Activated CD4-positive, alpha-beta memory T cell treated with anti-CD3 and anti-CD28 coated beads, Interleukin-2, amount 10 ng/mL, durations not matched to agents 7 days and 5 days (primary cell): ENCODE measurements around the gene ALPL. TPM values are rescaled to one million over a fixed set of nuclear protein-coding genes. Genes with fewer than 3 reads are reported as not detected.

Experiments used
- CTCF ChIA-PET: fragments of 350-600 bp; sonication (Branson Sonifier 250); formaldehyde crosslinking; loops from one replicate; lab custom pipeline; 2021; ENCODE audit warnings: antibody characterized with exemption, inconsistent platforms; lab: Charles Lee
- POLR2A ChIA-PET: fragments of 350-600 bp; sonication (Branson Sonifier 250); formaldehyde crosslinking; loops from one replicate; lab custom pipeline; 2021; ENCODE audit warnings: antibody characterized with exemption; lab: Charles Lee
- DNase-seq: peaks from one replicate; pipeline ENCODE4 v3.0.0-alpha.2; 2020
- H3K27ac Mint-ChIP-seq: one replicate; pipeline ENCODE4 v1.8.0; 2021; ENCODE audit warnings: mild to moderate bottlenecking, mixed read lengths
- H3K27me3 Mint-ChIP-seq: one replicate; pipeline ENCODE4 v1.8.0; 2021; ENCODE audit warnings: mixed read lengths
- H3K36me3 Mint-ChIP-seq: one replicate; pipeline ENCODE4 v1.8.0; 2021; ENCODE audit warnings: low read depth, mixed read lengths
- H3K4me1 Mint-ChIP-seq: one replicate; pipeline ENCODE4 v1.8.0; 2021; ENCODE audit warnings: mixed read lengths
- H3K4me3 Mint-ChIP-seq: one replicate; pipeline ENCODE4 v1.8.0; 2021; ENCODE audit warnings: mild to moderate bottlenecking, mixed read lengths
- H3K9me3 Mint-ChIP-seq: one replicate; pipeline ENCODE4 v1.8.0; 2021; ENCODE audit warnings: mixed read lengths
- total RNA-seq, 2 experiments: library from RNA; stranded (reverse); gene quantifications; one replicate each; pipeline ENCODE4 v1.2.3, GENCODE V29; 2021

The ALPL gene
- total RNA-seq, 2 experiments from 2014 or later, result not detected

DNA sequence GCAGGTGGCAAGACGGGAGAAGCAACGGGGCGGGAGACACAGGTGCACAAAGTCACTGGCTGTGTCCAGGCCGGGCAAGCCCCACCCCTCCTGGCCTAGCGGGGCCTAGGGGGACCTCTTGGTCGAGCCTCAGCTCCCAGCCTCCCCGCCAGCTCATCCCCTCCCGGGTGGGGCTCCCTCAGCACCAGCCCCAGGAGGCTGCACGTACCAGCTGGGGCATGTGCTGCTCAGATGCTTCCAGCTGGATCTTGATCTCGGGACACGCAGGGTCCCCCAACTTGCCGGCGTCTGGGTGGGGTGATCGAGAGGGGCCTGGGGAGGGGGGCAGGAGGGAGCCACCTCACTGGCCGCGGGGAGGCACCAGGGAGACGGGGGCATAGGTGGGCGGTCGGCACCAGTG is 88.5 kb downstream of the ALPL start:
- H3K4me1 Mint-ChIP-seq, result no peaks in the 10 kb centered on the region
- no peak overlapping the region for H3K27ac Mint-ChIP-seq
- no peaks in the 10 kb centered on the region for H3K9me3 Mint-ChIP-seq
- DNase-seq, result no peak
- H3K36me3 Mint-ChIP-seq, result no peaks in the 10 kb centered on the region
- no peaks in the 10 kb centered on the region for H3K27me3 Mint-ChIP-seq
- ChIA-PET POLR2A (no interaction called here), CTCF (no interaction called here)
- H3K4me3 Mint-ChIP-seq, result no peak overlapping the region

DNA sequence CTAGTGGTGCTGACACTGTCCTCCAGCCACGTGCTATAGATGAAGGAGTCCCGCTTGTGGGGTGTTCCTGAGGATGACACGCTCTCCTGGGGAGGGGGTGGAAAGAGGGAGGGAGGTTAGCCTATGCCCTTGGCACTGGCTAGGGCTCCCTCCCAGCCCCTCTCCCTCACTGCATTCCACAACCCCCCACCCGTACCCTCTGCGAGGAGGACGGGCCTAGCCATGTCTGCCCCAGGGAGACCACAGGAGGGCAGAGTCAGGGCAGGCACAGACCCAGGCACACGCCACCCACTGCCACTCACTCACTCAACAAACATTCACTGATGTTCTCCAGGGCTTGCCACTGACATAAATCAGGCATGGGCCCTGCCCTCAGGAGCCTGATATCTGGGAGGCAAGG is 89.2 kb downstream of the ALPL start:
- no peak for DNase-seq
- no peak overlapping the region for H3K27ac Mint-ChIP-seq
- POLR2A ChIA-PET, result no interaction called here
- H3K4me1 Mint-ChIP-seq, result no peaks in the 10 kb centered on the region
- H3K27me3 Mint-ChIP-seq, result no peaks in the 10 kb centered on the region
- CTCF ChIA-PET, result no interaction called here
- H3K9me3 Mint-ChIP-seq, result no peaks in the 10 kb centered on the region
- no peaks in the 10 kb centered on the region for H3K36me3 Mint-ChIP-seq
- no peak overlapping the region for H3K4me3 Mint-ChIP-seq

DNA sequence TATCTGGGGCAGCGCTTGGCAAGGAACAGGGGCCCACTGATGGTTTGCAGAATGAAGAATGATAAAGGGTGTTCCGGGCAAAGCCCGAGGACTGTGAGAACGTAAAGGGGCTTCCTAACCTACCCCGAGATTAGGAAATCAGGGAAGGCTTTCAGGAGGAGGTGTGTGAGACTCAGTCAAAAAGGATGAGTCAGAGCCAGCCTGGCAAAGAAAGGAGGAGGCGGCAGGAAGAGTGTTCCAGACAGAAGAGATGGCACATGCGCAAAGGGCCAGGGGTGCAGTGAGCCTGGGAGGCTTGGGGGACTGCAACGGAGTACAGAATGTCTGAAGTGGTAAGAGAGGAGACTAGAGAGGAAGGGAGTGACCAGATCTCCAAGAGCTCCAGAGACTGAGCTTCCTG is 89.7 kb downstream of the ALPL start:
- Mint-ChIP-seq H3K27ac (no peak overlapping the region), H3K4me1 (no peaks in the 10 kb centered on the region), H3K27me3 (no peaks in the 10 kb centered on the region), H3K4me3 (no peak overlapping the region), H3K9me3 (no peaks in the 10 kb centered on the region), H3K36me3 (no peaks in the 10 kb centered on the region)
- ChIA-PET POLR2A (no interaction called here), CTCF (no interaction called here)
- no peak for DNase-seq

DNA sequence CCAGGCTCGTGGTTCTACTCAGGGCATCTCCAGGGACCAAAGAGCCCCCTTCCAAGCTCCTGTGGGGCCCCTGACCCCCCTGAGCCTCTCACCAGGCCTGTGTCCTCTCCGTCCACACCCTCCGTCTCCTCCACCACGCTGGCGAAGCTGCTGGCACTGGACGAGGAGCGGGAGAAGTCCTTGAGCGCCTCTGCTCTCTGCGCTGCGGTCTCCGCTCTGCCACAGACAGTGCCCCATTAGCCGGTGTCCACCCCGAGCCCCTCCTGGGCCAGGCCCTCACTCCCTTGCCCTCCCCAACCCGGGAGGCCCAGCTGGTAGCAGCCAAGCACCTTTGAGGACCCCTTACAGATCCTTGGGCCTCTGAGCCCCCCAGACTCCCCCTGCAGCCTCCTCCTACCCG is 90.2 kb downstream of the ALPL start:
- Mint-ChIP-seq H3K4me3 (no peak overlapping the region), H3K27ac (no peak overlapping the region), H3K4me1 (no peaks in the 10 kb centered on the region), H3K36me3 (no peaks in the 10 kb centered on the region), H3K27me3 (no peaks in the 10 kb centered on the region), H3K9me3 (no peaks in the 10 kb centered on the region)
- CTCF ChIA-PET, result no interaction called here
- POLR2A ChIA-PET, result no interaction called here
- DNase-seq, result no peak

DNA sequence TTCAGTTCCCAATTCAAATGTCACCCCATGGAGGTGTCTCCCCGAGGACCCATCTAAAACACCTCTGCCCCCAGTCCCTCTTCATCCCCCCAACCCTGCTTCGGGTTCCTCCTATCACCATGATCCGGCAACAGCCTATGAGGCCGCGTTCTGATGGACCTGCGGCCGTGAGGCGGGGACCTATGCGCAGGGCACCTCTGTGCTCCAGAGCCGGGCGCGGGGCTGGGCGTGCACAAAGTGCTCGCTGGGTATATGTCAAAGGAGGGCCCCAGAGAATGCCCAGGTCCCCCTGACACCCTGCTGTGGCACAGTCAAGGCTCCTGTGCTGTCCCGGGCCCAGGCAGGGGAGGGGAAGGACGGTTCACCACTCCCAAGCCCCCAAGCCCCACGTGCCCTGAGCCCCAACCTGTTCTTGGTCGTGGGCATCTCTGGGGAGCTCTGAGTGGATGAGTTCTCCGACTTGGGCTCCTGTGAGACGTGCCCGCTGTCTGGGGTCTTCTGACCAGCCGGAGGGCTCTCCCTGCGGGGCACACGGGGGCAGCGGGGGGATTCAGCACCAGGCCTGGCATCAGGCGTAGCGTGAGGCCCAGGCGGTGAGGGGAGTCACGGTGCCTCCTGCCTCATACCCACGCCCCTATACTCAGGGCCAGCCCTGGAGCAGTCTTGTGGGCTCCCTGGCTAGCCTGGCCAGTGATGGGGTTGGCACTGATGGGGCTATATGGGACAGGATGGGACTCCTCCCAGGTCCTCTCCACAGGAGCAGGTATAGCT is 92.2 kb downstream of the ALPL start:
- ChIA-PET CTCF (no interaction called here), POLR2A (no interaction called here)
- DNase-seq, result no peak
- no peaks in the 10 kb centered on the region for H3K9me3 Mint-ChIP-seq
- no peaks in the 10 kb centered on the region for H3K27me3 Mint-ChIP-seq
- no peak overlapping the region for H3K4me3 Mint-ChIP-seq
- H3K27ac Mint-ChIP-seq, result no peak overlapping the region
- no peaks in the 10 kb centered on the region for H3K4me1 Mint-ChIP-seq
- H3K36me3 Mint-ChIP-seq, result no peaks in the 10 kb centered on the region

DNA sequence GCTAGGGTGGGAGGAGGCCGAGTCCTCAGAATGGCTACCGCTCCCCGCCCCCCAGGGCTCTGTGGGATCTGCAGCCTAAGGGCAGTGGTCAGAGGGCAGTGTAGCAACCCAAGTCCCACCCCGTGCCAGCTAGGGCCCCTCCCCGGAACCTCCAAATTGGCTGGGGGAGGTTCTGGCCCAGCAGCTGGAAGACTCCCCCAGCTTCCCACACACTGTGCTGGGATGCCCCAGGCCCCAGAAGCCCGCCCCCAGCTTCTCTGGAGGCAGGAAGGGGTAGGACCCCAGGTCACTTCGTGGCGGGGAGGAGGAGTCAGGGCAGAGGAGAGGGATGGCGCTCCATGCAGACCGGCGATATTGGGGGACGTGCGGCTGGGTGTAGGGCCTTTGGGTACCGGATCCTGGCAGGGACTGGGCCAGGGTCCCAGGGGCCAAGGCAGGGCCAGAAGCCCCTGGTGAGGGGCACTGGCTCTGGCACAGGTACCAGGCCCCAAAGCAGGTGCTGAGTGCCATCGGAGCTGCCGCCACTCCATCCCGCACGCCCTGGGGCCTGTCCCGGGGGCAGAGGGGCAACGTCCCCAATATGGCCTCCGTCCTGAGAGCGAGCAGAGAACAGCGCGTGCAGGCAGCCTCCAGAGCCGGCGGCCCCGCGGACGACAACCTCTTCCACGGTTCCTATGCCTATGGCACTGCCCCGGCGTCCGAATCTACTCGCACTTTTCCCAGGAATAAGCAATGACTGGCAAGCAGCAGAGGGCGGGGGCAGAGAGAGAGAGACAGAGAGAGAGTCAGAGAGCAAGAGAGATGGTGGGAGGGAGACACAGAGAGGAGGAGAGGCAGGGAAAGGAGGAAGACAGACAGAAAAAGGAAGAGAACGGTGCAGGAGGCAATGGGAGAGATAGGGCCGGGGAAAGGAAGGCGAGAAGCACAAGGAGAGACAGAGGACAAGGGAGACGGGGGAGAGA is 94.2 kb downstream of the ALPL start:
- Mint-ChIP-seq H3K4me3 (no peak overlapping the region), H3K36me3 (no peaks in the 10 kb centered on the region), H3K27me3 (no peaks in the 10 kb centered on the region), H3K9me3 (no peaks in the 10 kb centered on the region), H3K4me1 (peaks cover 9% of the 10 kb centered on the region), H3K27ac (no peak overlapping the region)
- DNase-seq, result no peak
- POLR2A ChIA-PET, result no interaction called here
- CTCF ChIA-PET, result no interaction called here

DNA sequence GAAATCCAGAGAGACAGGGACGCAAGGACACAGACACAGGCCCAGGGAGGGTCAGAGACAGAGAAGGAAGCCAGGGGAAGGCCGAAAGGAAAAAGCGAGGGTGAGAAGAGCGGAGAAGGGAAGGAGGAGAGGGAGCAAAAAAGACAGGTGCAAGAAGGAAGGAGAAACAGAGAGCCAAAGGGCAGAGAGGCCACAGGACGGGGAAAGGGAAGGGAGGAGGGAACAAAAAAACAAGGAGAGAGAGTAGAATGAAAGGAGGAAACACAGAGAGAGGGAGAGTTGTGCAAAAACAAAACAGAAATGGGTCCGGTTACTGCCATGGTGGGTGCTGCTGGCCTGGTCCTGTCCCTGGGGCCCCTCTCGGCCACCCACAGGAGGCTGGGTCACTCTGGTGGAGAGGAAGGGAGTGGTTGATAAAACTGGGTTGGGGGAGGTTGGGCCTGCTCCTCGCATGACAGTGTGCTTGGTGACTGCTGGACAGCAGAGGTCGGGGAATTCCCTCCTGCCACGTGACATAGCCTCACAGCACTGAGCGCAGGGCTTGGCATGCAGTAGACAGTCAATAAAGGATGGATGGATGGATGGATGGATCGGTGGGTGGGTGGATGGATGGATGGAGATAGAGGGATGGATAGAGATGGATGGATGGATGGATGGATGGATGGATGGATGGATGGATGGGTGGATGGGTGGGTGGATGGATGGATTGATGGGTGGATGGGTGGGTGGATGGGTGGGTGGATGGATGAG is 95.2 kb downstream of the ALPL start:
- ChIA-PET CTCF (no interaction called here), POLR2A (no interaction called here)
- no peak overlapping the region for H3K27ac Mint-ChIP-seq
- DNase-seq, result no peak
- H3K4me3 Mint-ChIP-seq, result no peak overlapping the region
- no peaks in the 10 kb centered on the region for H3K36me3 Mint-ChIP-seq
- peaks cover 9% of the 10 kb centered on the region for H3K4me1 Mint-ChIP-seq
- no peaks in the 10 kb centered on the region for H3K9me3 Mint-ChIP-seq
- no peaks in the 10 kb centered on the region for H3K27me3 Mint-ChIP-seq

DNA sequence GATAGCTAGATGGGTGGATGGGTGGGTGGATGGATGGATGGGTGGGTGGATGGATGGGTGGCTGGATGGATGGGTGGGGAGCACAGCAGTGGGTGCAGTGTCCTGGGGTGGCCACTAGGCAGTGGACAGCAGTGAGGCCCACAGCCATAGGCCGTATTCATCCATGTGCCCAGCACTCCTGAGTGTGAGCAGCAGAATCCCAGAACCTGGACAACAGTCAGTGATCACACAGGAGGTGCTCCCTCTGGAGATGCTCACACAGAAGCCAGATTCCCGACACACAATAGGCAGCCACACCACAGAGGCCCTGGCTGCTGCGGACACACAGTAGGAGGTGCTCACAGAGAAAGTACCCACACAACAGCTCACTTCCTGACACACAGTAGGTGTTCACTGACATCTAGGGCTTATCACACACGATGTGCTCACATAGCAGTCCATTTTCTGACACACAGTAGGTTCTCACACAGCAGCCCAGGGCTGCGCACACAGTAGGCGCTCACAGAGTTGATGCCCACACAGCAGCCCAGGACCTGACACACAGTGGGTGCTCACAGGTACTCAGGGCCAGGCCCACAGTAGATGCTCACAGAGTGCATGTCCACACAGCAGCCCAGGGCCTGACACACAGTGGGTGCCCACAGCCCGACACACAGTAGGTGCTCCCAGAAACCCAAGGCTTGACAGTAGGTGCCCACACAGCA is 95.9 kb downstream of the ALPL start:
- Mint-ChIP-seq H3K4me3 (no peak overlapping the region), H3K9me3 (no peaks in the 10 kb centered on the region), H3K27me3 (no peaks in the 10 kb centered on the region), H3K27ac (no peak overlapping the region), H3K4me1 (peaks cover 9% of the 10 kb centered on the region), H3K36me3 (no peaks in the 10 kb centered on the region)
- DNase-seq, result no peak
- ChIA-PET POLR2A (no interaction called here), CTCF (no interaction called here)

DNA sequence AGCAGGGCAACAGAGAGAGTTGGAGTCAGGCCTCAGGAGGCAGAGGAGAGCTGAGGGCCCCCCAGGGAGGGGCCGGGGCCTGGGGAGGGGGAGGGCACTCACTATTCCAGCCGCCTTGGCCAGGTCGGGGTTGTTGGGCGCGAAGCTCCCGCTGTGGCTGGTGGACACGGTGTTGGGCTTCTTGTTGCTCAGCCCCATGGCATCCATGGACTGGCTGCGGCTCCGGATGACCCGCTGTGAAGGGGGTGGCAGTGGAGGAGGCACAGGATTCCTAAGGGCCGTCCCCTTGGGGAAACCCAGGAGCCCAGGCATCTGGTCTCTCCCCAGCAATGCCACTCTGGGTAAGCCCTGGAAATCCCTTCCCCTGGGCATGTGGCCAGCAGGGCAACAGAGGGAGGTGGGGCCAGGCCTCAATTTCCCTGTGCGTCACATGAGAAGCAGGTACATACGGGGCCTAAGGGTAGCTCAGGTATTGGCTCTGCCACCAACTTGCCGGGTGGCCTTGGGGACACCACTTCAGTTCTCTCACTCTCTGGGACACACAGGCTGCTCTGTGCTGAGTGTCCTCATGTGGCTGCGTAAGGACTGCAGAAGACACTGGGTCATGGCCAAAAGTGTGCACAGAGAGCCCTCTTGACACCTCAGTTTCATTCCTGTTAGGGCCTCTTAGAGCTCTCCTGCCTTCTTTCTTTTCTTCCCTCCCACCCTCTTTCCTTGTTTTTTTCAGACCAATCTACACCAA is 96.9 kb downstream of the ALPL start:
- peaks cover 9% of the 10 kb centered on the region for H3K4me1 Mint-ChIP-seq
- no peak for DNase-seq
- CTCF ChIA-PET, result no interaction called here
- POLR2A ChIA-PET, result no interaction called here
- H3K27ac Mint-ChIP-seq, result no peak overlapping the region
- no peaks in the 10 kb centered on the region for H3K9me3 Mint-ChIP-seq
- H3K27me3 Mint-ChIP-seq, result no peaks in the 10 kb centered on the region
- H3K4me3 Mint-ChIP-seq, result no peak overlapping the region
- no peaks in the 10 kb centered on the region for H3K36me3 Mint-ChIP-seq

DNA sequence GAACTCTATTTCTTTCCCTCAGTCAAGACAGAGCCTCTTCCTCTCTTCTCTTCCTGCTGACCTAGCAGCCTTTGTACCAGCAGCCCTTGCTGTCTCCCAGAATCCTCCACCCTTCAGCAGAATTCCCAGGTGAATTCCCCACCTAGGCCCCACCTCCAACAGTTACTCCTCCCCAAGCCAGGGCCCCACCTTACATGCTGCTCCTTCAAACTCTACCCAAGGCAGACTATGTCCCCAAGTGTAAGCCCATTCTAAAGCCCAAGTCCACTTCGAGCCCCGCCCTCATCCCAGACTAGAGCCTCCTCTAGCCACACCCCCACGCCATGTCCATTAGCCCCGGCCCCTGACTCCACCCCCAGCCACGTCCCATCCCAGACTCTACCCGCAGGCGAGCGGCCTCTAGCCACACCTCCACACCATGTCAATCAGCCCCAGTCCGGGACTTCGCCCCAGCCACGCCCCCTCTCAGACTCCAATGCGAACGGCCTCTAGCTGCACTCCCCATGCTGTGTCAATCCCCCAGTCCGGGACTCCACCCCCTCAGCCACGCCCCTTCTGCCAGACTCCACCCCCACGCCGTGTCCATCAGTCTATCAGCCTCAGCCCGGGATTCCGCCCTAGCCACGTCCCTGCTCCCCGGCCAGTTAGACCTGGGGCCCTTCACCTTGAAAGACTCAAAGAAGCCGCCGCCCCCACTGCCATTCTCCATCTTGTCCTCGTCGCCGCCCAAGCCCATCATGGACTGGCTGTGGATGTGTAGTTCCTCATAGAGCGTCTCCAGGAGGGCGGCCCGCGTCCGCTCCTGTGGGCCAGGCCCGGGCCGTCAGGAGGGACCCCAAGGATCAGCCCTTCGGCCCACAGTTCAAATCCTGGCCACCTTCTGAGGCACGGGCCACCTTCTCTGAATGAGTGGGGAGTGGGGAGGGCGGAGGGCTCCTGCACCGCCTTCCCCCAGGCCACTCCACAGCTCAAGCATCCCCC is 98.6 kb downstream of the ALPL start:
- Mint-ChIP-seq H3K4me1 (peaks cover 9% of the 10 kb centered on the region), H3K9me3 (no peaks in the 10 kb centered on the region), H3K4me3 (no peak overlapping the region), H3K36me3 (no peaks in the 10 kb centered on the region), H3K27me3 (no peaks in the 10 kb centered on the region), H3K27ac (no peak overlapping the region)
- DNase-seq, result peak; percentile 66
- ChIA-PET POLR2A (no interaction called here), CTCF (interaction anchor here (0.5 kb wide), 1 partner anchor 1395 kb away, joined by 5 read pairs; no protein-coding TSS in a partner anchor)

DNA sequence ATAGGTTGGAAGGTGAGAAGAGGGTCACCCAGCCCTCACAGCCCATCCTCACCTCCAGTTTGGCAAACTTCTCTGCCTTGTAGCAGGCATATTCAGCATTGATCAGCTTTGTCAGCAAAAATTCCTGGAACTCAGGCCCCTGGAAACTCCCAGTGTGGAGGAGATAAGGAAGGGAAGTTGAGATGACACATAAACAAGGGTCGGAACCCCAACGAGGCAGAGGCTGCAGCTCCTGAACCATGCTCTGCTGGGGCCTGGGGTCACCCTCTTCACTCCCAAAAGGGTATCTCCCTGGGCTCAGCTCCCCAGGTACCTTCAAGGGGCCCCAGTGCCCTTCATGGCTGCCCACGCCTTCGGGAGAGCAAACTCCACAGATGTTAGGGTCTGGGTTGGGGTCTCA is 99.6 kb downstream of the ALPL start:
- Mint-ChIP-seq H3K4me1 (peaks cover 9% of the 10 kb centered on the region), H3K4me3 (no peak overlapping the region), H3K27me3 (no peaks in the 10 kb centered on the region), H3K36me3 (no peaks in the 10 kb centered on the region), H3K27ac (no peak overlapping the region), H3K9me3 (no peaks in the 10 kb centered on the region)
- no peak for DNase-seq
- ChIA-PET POLR2A (no interaction called here), CTCF (no interaction called here)
